ENCODE measurements around the gene RARG.
A peak's percentile ranks its signal among the peaks of the same experiment; 100 is the strongest.

Gene RARG

DNA sequence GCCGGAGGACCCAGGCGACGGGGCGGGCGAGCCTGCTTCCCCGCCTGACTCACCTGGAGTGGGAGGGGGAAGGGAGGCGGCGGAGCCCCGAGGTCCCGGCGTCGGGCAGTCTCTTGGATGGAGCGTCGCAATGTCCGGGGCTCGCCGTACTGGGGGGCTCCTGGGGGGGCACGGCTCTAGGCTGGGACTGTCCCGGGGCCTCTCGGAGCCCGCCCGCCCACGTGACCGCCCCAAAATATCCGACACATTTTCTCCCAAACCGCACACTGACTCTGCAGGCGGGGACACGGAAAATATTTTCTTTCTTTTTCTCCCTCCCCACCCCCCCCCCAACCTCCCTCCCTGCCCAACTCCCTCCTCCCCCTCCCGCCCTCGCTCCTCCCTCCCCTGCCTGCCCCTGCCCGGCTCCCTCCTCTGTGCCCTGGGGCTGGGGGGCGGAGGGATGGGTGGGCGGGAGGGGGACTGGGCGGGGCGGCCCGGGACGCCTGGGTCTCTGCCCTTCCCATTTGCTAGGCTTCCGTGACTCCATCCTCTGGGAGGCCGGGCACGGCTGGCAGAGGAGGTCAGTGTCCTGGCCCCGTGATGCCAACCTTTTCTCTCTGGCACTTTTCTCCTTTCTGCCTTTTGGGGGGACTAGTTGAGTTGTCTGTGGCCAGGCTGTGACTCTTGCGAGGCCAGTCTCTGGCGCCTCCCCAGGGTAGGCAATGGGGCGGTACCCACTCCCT is at the start of gene RARG:
Gene RARG, minus strand, starts transcription at position 289 of the 725 bp plus-strand sequence. CDS start 4,664 bp downstream, outside the sequence.
- peak; percentile 47 for DNase-seq (ENCODE audit: low read depth)

DNA sequence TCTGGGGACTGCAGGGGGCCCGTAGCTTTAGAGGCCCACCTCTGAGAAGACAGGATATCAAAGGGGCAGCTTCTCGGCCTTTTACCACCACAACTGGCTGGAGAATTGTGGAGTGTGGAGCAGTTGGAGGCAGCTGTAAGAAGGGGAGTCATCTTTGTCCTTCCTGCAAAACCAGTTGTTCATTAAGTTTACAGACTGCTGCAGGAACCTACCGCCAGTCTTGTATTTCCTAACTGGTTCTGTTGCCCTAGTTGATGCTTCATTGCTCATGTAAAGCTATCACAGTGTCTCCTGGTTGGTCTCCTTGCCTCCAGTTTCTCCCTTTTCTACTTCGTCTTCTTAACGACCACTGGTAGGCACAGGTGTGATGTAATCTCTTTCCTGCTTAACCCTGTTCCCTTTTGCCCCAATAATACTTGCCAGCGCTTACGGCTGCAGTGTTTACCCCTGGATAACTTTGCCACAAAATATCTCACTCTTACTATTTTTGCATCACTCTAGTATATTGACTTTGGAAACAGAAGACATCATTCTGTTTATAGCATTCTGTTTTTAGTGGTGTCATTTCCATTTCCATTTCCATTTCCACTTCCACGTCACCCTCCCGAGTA is 48.0 kb upstream of the RARG start:
- no peak for DNase-seq (ENCODE audit: low read depth)

DNA sequence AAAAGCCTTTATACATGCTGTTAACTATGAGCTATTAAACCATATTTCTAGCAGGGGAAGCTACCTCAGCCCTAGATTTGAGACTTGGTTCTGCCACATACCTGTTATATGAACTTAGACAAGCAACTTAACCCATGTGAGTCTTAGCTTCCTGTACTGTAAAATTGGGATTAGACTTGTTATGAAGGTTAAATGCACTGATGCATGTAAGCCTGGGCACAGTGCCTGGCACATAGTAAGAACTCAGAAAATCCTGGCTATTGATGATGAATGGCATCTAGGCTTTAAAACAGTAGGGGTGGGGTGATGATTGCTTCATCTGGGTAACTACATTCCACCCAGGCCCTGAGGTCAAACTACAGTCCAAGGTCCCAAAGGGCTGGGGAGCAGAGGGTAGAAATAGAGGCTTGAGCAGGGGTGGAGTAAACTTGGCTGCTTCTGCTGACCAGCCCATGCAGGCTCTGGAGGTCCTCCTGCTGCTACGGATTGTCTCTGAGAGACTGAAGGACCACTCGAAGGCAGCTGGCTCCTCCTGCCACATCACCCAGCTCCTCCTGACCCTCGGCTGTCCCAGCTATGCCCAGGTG is 47.4 kb upstream of the RARG start:
- DNase-seq (ENCODE audit: low read depth): no peak

DNA sequence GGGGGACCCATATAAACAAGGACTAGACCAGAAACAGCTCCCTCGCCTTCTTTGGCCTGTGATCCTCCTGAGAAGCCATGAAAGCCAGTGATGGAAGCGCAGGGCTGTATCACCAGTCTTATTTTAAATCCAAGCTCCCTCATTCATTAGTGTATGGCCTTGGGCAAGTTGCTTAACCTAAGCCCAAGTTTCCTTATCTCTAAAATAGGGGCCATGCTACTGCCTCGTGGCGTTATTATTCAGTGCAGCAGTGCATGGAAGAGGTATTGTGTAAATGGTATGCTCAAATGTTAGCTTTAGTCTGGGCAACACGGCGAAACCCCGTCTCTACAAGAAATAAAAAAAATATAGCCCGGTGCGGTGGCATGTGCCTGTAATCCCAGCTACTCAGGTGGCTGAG is 46.0 kb upstream of the RARG start:
- DNase-seq (ENCODE audit: low read depth): no peak

DNA sequence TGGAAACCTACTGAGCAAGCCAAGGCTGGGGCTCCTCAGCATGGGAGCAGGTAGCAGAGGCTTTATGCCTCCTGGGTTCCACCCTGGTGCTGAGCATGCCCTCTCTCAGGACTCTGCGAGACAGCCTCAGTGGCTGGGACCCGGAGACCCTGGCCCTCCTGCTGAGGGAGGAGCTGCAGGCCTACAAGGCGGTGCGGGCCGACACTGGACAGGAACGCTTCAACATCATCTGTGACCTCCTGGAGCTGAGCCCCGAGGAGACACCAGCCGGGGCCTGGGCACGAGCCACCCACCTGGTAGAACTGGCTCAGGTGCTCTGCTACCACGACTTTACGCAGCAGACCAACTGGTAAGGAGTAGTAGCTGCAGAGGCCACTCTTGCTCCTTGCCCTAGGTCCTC is 44.5 kb upstream of the RARG start:
- no peak for DNase-seq (ENCODE audit: low read depth)

DNA sequence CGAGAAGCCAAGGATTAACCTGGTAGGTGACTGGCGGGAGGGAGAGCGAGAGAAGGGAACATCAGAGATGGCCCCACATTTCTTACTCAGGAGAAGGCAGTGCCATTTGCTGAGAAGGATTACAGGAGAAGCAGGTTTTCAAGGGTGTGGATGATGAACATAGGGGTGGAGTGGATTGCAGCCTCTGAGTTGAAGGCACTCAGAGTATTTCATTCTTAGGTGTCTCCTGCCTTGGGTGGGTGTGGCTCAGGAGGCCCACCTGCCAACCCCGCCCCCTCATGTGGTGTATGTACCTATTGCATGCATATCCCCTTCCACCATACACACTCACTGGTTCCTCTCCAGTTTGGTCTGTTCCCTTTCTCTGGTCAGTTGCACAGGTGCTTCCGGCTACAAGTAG is 42.4 kb upstream of the RARG start:
- DNase-seq (ENCODE audit: low read depth): no peak

DNA sequence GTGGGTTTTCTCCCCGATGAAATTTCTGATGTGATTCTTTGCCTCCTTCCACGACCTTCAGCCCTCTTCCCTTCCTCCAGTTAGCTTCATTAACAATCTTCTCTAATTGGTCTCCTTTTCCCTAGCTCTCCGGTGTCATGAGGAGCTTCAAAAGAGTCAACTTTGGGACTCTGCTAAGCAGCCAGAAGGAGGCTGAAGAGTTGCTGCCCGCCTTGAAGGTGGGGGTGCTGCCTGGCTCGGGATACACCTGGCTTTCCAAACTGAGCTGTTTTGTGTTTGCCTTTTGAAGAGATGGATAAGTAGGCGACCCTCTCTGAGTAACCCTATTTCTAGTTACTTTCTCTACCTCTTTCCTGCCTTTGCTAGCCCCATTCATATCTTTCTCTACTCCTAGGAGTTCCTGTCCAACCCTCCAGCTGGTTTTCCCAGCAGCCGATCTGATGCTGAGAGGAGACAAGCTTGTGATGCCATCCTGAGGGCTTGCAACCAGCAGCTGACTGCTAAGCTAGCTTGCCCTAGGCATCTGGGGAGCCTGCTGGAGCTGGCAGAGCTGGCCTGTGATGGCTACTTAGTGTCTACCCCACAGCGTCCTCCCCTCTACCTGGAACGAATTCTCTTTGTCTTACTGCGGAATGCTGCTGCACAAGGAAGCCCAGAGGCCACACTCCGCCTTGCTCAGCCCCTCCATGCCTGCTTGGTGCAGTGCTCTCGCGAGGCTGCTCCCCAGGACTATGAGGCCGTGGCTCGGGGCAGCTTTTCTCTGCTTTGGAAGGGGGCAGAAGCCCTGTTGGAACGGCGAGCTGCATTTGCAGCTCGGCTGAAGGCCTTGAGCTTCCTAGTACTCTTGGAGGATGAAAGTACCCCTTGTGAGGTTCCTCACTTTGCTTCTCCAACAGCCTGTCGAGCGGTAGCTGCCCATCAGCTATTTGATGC is 36.9 kb upstream of the RARG start:
- DNase-seq (ENCODE audit: low read depth): no peak

DNA sequence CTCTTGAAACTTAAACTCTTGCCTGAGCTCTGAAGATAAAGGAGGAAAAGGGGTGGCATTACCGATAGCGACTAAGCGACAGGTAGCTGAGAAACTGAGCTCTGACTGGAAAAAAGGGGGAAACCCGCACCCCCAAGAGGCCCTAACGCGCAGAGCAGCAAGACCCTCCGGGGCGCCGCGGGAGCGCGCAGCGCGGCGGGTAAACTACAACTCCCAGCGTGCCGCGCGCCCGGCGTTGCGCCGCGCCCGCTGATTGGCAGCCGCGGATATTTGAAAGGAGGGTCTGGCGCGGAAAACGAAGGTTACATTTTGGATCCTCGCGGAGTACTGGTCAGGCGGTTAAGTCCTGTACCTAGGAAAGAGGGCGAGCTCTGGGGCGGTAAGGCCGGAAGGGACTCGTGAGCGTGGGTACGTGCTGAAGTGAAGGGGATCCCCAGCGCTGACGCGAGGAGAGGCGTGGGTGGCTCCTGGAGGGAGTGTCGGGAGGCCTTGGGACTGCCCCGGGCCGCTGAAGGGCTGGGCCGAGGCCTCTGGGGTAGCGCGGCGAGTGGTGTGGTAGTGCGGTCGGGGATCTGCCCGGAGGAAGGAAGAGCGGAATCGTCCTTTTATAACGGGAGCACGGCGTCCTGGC is 36.1 kb upstream of the RARG start, which contains the start of gene ESPL1:
Gene ESPL1, plus strand, starts transcription at position 301 of the 631 bp plus-strand sequence. CDS start 468 bp downstream, outside the sequence.
- peak; percentile 65 for DNase-seq (ENCODE audit: low read depth)

DNA sequence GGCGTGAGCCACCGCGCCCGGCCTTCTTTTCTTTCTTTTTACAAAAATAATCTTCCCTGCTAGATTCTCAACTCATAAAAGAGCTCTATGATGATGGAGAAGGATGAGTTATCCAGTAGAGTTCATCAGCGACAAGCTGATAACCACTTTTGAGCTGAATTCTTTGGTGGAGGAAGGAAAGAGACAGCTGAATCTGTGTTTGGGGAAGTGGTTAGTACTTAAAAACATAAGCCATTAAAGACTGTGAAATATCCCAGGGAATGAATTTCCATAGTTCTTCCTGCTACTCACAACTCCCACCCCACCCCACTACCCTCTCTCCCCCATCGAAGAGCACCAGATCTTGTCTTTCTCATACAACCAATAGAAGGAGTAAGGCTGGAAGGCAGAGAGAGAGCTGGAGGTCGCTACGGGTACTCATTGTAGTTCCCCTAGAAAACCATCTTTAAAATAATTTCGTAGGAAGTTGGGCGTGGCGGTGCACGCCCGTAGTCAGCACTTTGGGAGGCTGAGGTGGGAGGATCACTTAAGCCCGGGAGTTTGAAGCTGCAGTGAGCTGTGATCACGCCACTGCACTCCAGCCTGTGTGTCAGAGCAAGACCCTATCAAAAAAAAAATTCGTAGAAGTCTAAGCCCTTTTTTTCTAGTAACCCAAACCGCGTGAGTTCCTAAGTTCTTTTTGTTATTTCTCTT is 35.4 kb upstream of the RARG start:
- DNase-seq (ENCODE audit: low read depth): no peak

DNA sequence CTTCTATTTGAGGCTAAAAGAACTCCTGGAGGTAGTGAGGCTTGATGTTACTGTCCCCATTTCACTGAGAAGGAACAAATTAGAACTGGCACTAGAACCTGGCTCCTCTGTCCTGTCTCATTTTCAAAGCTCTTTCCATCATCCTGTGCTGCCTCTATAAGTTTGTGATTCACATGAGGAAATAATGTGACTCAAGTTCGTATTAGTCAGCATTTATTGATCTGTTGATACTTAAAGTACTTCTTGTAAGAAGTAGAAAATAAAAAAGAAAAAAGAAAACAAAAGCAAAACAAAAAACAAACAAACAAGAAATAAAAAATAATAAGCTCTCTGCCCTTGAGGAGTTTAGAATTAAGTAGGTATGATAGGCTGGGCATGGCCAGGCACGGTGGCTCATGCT is 33.8 kb upstream of the RARG start:
- no peak for DNase-seq (ENCODE audit: low read depth)

DNA sequence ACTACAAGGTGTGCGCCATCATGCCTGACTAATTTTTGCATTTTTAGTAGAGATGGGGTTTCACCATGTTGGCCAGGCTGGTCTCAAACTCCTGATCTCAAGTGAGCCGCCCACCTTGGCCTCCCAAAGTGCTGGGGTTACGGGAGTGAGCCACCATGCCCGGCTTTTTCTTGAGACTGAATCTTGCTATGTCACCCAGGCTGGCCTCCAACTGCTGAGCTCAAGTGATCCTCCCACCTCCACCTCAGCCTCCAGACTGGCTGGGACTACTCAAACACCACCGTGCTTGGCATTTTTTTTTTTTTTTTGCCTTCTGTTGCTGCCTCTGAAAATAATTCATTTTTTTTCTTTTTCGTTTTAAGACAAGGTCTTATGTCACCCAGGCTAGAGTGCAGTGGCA is 27.9 kb upstream of the RARG start:
- no peak for DNase-seq (ENCODE audit: low read depth)

DNA sequence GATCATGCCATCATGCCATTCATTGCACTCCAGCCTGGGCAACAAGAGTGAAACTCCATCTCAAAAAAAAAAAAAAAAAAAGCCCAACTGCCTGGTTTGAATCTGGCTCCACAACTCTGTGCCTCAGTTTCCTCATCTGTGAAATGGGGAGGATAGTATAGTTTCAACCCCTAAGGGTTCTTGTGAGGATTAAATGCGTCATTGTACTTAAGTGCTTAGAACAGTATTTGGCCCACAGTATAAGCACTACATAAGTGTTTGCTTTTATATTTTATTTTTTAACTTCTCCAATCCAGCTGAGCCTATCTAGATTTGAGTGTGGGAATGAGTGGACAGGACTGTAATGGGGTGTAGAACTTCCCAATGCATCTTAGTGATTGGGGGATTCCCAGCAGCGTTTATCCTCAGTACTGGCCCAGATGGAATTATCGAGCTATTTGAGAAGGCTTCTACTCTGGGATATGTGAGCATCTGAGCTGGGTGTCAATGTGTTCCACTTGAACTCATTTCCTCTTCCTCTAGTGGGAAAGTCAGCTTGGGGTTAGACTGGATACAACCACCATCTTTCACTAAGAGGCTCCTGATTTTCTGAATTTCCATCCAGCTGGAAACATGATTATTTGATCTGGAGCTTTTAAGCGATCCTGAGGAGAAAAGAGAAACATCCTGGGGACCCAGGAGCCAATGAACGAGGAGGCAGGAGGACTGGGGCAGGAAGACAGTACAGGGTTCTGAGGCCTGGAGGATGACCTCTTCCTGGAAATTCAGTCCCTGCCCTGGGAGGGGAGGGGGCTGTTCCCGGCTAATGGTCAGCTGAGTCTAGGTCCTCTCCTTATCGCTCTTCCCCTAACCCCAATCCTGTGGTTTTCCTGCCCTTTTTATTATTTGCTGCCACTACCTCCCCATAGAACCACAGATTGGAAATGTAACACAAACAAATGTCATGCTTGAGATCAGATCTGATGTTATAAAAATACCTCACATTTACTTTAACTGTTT is 26.8 kb upstream of the RARG start:
- no peak for DNase-seq (ENCODE audit: low read depth)

DNA sequence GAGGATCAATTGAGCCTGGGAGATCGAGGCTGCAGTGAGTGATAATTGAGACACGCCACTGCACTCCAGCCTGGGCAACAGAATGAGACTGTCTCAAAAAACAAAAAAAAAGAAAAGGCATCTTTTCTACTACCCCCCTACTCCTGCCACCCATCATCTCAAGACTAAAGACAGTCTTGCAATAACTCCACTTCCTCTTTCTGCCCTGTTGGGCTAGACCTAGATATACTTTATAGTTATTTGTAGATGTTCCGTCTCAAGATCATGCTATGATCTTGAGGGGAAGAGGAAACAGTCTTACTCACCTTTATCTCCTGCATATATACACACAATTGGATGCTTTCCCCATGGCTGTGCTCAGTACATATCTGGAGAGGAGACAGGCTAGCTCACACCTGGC is 24.0 kb upstream of the RARG start:
- no peak for DNase-seq (ENCODE audit: low read depth)

DNA sequence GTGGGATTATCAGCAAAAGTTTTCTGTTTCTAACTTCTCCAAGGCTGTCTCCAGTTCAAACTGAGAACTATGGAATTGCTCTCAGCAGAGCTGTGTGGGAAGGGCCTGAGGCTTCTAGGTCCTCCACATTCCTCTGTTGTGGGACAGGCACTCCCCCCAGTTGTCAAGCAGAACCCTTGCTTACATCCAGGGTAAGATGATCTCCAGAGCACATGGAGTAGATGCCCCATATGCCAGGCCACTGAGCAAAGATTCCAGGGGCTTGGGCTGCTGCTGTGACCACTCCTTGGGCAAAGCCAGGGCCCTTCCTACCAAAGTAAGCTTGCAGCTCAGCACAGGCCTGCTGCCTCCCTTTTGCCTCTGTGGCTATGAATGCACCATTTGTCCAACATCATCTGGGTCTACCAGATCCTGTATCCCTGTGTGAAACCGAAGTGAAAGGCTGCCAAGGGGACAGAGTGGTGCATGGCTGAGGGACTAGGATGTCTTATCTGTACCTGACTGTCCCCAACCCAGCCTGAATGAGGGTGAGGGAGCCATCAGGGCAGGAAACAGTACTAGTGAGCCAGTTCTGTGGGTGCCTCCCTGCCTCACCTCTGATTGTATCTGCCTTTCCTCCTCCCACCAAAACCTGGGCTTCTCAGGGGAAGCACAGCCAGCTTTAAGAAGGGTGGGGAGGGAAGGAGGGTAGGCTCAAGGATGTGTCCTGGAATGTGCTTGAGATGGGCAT is 23.0 kb upstream of the RARG start:
- DNase-seq (ENCODE audit: low read depth): no peak

DNA sequence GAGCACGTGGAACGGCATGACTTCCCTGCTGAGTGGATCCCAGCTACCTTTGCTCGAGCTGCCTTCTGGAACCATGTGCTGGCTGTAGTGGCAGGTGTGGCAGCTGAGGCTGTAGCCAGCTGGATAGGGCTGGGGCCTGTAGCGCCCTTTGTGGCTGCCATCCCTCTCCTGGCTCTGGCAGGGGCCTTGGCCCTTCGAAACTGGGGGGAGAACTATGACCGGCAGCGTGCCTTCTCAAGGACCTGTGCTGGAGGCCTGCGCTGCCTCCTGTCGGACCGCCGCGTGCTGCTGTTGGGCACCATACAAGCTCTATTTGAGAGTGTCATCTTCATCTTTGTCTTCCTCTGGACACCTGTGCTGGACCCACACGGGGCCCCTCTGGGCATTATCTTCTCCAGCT is 21.3 kb upstream of the RARG start:
- DNase-seq (ENCODE audit: low read depth): no peak

DNA sequence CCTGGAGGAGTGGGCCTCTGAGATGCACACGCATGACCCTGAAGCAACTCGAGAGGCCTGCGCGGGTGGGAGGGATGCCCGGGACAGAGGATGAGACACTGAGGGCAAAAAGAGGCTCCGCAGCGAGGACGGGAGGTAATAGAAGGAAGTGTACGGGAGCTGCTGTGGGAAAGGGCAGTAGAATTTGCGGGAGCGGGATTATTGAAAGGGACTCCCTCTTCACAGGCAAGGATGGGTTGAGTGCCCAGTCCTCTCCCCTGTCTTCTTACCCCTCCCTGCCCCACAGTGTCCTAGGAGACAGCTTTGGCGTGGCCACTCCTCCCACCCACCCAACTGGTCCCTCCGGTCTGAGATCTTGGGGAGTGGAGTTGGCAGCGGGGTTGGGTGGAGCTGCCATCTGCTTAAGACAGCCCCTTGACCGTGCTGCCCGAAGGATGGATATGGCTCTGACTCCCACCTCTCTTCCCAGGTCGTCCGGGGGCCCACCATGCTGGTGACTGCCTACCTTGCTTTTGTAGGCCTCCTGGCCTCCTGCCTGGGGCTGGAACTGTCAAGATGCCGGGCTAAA is 20.4 kb upstream of the RARG start:
- no peak for DNase-seq (ENCODE audit: low read depth)

DNA sequence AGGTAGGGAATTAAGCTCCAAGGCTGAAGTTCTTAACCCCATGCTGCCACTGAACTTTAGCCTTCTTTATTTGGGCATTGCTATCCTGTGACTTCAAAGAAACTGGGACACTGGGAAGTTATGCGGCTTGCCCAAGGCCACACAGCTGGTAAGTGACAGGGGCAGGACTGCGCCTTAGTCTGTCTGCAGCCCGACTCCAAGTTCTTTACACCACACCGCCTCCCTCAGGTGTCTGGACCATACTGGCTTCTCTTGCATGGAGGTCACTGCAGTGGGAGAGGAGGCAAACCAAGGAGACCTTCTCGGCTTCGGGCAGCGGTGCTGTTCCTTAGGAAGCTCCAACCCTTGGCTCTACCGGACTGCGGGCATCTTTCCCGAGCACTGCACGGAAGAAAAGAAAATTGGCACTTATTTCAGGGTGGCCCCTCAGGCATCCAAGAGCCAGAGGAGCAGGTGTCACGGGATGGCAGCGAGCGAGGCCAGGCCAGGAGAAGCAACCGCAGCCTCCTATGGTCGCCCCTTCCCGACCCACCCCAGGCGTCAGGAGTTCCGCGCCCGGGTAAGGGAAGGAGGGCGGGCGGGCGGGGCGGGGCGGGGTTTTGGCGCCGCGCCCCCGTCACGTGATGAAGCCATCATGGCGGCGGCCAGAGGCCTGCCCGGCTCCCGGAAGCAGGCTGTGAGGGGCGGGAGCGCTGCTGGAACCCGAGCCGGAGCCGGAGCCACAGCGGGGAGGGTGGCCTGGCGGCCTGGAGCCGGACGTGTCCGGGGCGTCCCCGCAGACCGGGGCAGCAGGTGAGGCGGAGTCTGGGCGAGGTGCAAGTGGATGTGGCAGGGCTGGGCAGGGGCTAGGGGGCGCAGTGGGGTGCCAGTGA is 19.7 kb upstream of the RARG start:
- DNase-seq (ENCODE audit: low read depth): peak; percentile 40

DNA sequence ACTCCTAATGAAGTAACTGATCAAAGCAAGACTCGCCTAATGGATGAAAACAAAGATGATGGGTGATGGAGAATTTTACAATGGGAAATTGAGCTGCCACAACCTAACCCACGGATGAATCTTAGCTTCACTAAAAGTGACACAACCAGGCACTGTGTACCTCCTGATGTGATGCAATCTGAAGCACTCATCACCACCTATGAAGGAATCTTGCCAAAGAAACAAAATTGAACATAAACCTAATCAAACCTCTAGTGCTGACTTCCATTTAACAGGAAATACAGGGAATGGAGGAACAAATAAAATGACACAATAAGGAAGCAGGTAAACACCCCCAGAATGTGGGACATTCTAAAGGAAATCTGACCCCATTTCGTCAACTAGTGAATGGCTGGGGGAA is 13.3 kb upstream of the RARG start:
- DNase-seq (ENCODE audit: low read depth): no peak
